Measurements from ENCODE around the gene PLA1A. TPM values are rescaled to one million over a fixed set of nuclear protein-coding genes. Genes with fewer than 3 reads are reported as not detected.

The PLA1A gene
- total RNA-seq, 4 donors from 2014 or later: 0.70 to 4.1 (median 0.85) TPM; not detected in 1

DNA sequence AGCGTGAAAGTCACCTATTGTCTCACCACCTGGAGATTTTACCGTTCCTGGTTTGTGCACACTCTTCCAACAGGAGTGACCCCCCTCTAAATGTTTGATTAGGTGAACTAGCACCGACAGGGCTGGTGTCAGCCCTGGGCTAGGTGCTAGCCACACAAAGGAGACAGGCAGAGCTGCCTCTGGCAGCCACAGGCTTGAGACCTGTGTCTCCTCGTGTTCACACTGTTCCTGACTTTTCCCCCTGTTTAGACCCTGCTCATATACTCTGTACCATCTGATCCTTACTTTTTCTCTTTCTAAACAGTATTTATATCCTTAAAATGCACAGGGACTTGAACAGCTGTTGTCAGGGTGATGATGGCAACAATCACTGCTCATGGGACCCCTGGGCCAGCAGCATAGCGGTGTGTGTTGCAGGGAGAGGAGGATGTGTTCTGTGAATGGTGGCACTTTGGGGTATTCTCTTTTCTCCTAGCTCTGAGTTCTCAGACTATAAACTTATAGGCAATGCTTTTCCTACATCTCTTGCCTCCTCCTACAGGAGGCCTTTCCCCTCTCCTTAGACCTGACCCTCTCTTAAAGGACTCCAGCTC, 43.8 kb upstream of the PLA1A start:
- Histone ChIP-seq H3K36me3 (no peaks in the 10 kb centered on the region), H3K4me3 (no peak overlapping the region), H3K27ac (no peak overlapping the region), H3K9me3 (no peaks in the 10 kb centered on the region), H3K27me3 (no peaks in the 10 kb centered on the region), H3K4me1 (peaks cover 0 to 4% (median 0%) of the 10 kb centered on the region in 4 donors)
- no peak for DNase-seq
- TF ChIP-seq, protein P1, sequence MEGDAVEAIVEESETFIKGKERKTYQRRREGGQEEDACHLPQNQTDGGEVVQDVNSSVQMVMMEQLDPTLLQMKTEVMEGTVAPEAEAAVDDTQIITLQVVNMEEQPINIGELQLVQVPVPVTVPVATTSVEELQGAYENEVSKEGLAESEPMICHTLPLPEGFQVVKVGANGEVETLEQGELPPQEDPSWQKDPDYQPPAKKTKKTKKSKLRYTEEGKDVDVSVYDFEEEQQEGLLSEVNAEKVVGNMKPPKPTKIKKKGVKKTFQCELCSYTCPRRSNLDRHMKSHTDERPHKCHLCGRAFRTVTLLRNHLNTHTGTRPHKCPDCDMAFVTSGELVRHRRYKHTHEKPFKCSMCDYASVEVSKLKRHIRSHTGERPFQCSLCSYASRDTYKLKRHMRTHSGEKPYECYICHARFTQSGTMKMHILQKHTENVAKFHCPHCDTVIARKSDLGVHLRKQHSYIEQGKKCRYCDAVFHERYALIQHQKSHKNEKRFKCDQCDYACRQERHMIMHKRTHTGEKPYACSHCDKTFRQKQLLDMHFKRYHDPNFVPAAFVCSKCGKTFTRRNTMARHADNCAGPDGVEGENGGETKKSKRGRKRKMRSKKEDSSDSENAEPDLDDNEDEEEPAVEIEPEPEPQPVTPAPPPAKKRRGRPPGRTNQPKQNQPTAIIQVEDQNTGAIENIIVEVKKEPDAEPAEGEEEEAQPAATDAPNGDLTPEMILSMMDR (IDR thresholded peaks at IDR 0.05): no peak
- no peak for TF ChIP-seq POLR2A (IDR thresholded peaks at IDR 0.05)

DNA sequence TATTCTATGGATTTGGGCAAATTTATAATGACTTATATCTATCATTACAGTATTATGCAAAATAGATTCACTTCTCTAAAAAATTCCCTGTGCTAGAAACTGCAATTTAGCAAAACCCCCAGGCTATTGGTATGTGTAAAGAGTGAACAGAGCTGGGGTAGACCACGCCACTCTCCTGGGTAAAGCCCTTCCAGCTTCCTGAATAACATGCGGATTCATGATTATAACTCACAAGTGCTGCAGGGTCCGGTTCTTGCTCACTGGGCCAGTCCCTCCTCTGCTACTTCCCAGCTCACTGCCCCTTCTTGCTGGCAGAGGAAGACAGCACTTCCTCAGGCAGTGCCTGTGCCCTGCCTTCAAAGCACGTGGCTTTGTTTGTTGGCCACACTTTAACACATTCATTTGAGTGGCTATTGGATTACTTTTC, 42.4 kb upstream of the PLA1A start:
- no peak for TF ChIP-seq POLR2A (IDR thresholded peaks at IDR 0.05)
- TF ChIP-seq, protein P1 (IDR thresholded peaks at IDR 0.05): no peak
- DNase-seq: peak in 1 of 3 donors; percentile 37
- no peak overlapping the region for H3K27ac ChIP-seq

DNA sequence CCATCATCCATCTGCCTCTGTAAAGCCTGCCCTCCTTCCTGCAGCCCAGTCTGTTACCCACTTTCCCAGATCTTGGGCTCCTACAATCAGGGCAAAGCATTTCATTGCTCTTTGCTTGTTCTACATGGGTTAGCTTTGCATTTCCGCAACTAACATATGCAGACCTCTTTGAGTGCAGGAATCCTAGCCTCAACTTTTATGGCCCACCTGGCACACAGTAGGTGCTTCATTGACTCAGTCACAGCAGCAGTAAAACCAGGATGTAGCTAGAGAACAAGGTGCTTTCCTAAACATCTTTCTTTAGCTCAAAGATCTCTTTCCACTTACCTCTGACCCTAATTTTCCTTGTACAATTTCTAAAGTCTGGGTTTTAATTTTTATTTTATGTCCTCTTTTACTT, 41.8 kb upstream of the PLA1A start:
- Histone ChIP-seq H3K4me1 (peaks cover 0 to 4% (median 0%) of the 10 kb centered on the region in 4 donors), H3K27ac (no peak overlapping the region), H3K9me3 (no peaks in the 10 kb centered on the region), H3K36me3 (no peaks in the 10 kb centered on the region), H3K27me3 (no peaks in the 10 kb centered on the region), H3K4me3 (no peak overlapping the region)
- DNase-seq: no peak
- TF ChIP-seq, protein P1 (IDR thresholded peaks at IDR 0.05): no peak
- TF ChIP-seq POLR2A (IDR thresholded peaks at IDR 0.05): no peak

More for the DNA sequence above, 42.4 kb upstream of the PLA1A start:
- H3K27me3 ChIP-seq: no peaks in the 10 kb centered on the region
- no peaks in the 10 kb centered on the region for H3K9me3 ChIP-seq
- no peak overlapping the region for H3K4me3 ChIP-seq
- H3K4me1 ChIP-seq: peaks cover 0 to 4% (median 0%) of the 10 kb centered on the region in 4 donors
- no peaks in the 10 kb centered on the region for H3K36me3 ChIP-seq

DNA sequence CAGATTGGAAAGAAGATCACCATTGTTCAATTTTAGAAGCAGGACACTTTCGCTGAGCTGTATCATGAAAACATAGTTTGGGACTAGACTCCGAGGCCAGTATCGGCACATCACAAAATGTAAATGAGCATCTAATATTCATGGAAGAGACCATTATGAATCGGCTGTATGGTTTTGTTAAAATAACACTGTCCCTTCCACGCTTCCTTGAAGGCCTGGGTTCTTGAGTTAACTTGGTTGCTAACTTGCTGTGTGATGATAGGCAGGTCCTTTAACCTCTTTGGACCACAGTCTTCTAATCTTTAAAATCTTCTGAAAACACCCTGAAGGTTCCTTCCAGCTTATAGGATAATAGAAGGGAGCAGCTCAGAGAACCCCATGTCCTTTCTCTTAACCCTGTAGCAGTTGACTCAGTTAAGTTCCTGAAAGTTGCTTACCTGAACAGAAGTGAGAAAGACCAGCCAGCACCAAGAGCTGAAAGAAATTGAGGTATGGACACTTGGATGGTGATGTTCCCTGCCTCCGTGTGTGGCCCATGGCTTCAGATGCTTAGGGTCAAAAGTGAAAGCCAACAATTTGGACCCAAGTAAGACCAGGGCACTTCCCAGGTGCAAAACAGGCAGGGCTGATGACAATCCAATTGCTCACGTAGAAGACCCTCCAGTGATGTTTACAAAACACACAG, 40.4 kb upstream of the PLA1A start:
- Histone ChIP-seq H3K4me3 (no peak overlapping the region), H3K9me3 (no peaks in the 10 kb centered on the region), H3K4me1 (peaks cover 0 to 5% (median under 1%) of the 10 kb centered on the region in 4 donors), H3K27me3 (no peaks in the 10 kb centered on the region), H3K27ac (no peak overlapping the region), H3K36me3 (no peaks in the 10 kb centered on the region)
- no peak for DNase-seq
- no peak for TF ChIP-seq POLR2A (IDR thresholded peaks at IDR 0.05)
- TF ChIP-seq, protein P1 (IDR thresholded peaks at IDR 0.05): no peak

DNA sequence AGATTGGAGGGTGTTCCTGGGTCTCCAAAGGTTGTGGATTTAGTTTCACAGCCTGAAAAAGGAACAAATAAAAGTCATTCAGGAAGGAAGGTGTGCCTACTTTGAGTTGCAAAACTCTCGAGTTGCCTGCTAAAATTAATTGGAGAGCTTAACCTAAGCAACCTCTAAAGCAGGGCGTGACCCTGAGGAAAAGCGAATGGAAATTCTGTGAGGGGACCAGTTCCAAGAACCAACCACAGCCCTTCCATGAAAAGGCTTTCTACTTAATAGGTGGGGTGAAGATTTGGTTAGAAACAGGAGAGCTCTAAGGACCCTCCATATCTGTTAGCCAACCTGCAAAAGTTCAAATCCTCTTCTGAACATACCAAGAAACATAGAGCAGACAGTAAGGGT, 39.8 kb upstream of the PLA1A start:
- peak overlapping the region in 1 of 4 donors; percentile 43 for H3K27ac ChIP-seq
- H3K4me1 ChIP-seq: peaks cover 0 to 8% (median 3%) of the 10 kb centered on the region in 4 donors
- DNase-seq: no peak
- no peaks in the 10 kb centered on the region for H3K9me3 ChIP-seq
- no peaks in the 10 kb centered on the region for H3K27me3 ChIP-seq
- H3K36me3 ChIP-seq: no peaks in the 10 kb centered on the region
- no peak overlapping the region for H3K4me3 ChIP-seq
- TF ChIP-seq, protein P1 (IDR thresholded peaks at IDR 0.05): no peak
- TF ChIP-seq POLR2A (IDR thresholded peaks at IDR 0.05): no peak

Data from Peyer's patch (tissue), 4 donors.